ENCODE measurements around the gene PKNOX2.

DNA sequence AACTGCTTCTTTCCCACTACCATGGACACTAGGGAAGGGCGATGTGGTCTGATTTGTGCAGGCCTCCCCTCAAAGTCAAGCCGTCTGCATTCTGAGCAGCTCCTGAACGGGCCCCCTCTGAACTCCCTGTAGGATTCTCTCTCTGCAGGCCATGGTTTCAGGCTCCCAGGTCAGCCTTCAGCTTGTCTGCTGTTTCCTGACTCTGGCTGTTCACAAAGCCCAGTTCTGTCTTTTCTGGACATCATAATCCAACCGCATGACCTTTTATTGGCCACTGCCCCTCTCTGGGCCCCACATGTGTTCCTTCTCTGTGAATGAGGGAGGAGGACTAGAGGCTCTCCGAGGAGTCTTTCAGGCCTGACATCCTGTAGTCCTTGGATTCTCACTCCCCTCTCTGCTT is 170.6 kb downstream of the PKNOX2 start:
- TF ChIP-seq POLR2AphosphoS5 (IDR thresholded peaks at IDR 0.05) (no peak), POLR2A (IDR thresholded peaks at IDR 0.05) (no peak)

Data from sigmoid colon (tissue), 4 donors.